IPS DF 19.7 (cell line): ENCODE results near the gene SOCS7.
"Not testable (repeated sequence)": the region's sequence is repeated elsewhere in the genome, so short reads cannot be mapped to it uniquely, and the experiment has no call there.

Source experiments
- DNase-seq: peaks from one replicate; pipeline ENCODE4 v3.0.0-alpha.2; 2013; ENCODE audit warnings: low read depth, low spot score

Gene SOCS7

GRCh38 chr17:38419508-38419981 is 67.9 kb downstream of the SOCS7 start:
- no peak for DNase-seq

- DNase-seq = no peak
Observed at GRCh38 chr17:38420518-38420917, 68.9 kb downstream of the SOCS7 start.

- DNase-seq = no peak
Observed at GRCh38 chr17:38421171-38421841, 69.7 kb downstream of the SOCS7 start.

GRCh38 chr17:38421871-38422827 is 70.5 kb downstream of the SOCS7 start:
- no peak for DNase-seq

GRCh38 chr17:38424297-38424972 is 72.8 kb downstream of the SOCS7 start:
- no peak for DNase-seq

- DNase-seq = no peak
Observed at GRCh38 chr17:38425031-38425430, 73.4 kb downstream of the SOCS7 start.

GRCh38 chr17:38425744-38426143 is 74.1 kb downstream of the SOCS7 start:
- no peak for DNase-seq

GRCh38 chr17:38426441-38426840 is 74.8 kb downstream of the SOCS7 start:
- no peak for DNase-seq

GRCh38 chr17:38427160-38427949 is 75.7 kb downstream of the SOCS7 start:
- DNase-seq = no peak

- DNase-seq = no peak
Observed at GRCh38 chr17:38428112-38428642, 76.5 kb downstream of the SOCS7 start, which contains the start of gene ARHGAP23. TSS of gene ARHGAP23 (plus strand) at chr17:38428464. CDS start at chr17:38428486, 22 bp downstream.

- DNase-seq = no peak
Observed at GRCh38 chr17:38428643-38429371, 77.2 kb downstream of the SOCS7 start.

- DNase-seq = no peak
Observed at GRCh38 chr17:38429476-38430100, 77.9 kb downstream of the SOCS7 start.

- DNase-seq = no peak
Observed at GRCh38 chr17:38430316-38430715, 78.7 kb downstream of the SOCS7 start.

- no peak for DNase-seq
Observed at GRCh38 chr17:38430822-38431221, 79.2 kb downstream of the SOCS7 start.

- DNase-seq = no peak
Observed at GRCh38 chr17:38431346-38432145, 79.9 kb downstream of the SOCS7 start.

GRCh38 chr17:38434178-38434665 is 82.6 kb downstream of the SOCS7 start:
- DNase-seq = no peak

- no peak for DNase-seq
Observed at GRCh38 chr17:38435795-38436194, 84.2 kb downstream of the SOCS7 start.

- no peak for DNase-seq
Observed at GRCh38 chr17:38436386-38436785, 84.7 kb downstream of the SOCS7 start.

- DNase-seq = not testable (repeated sequence)
Observed at GRCh38 chr17:38437313-38437712, 85.7 kb downstream of the SOCS7 start.
